SK-N-SH treated with all-trans-retinoic acid at 6 μM for 48 hours (cell line): Measurements from ENCODE around the gene AGT.

Experiments used
- ATAC-seq: fragments of 200-7000 bp; cut with Tn5 transposase; 3 replicates; pipeline ENCODE4 v1.9.1; 2020; ENCODE audit warnings: mild to moderate bottlenecking, moderate library complexity
- ARNTL ChIP-seq: fragments of 450-650 bp; formaldehyde crosslinking; IDR thresholded peaks from 2 replicates; pipeline ENCODE4 v1.5.0; 2020; ENCODE audit warnings: low read depth, mild to moderate bottlenecking, moderate library complexity, borderline replicate concordance
- BACH2 ChIP-seq: fragments of 250-450 bp; sonication (Bioruptor Pico); IDR thresholded peaks from 2 replicates; pipeline ENCODE4 v1.9.0; 2021; ENCODE audit warnings: mild to moderate bottlenecking, borderline replicate concordance
- CSDC2 ChIP-seq: fragments of 250-450 bp; sonication (Bioruptor Pico); IDR thresholded peaks from 2 replicates; pipeline ENCODE4 v1.5.0; 2020; ENCODE audit warnings: mild to moderate bottlenecking, moderate library complexity
- ESRRG ChIP-seq: fragments of 250-450 bp; sonication (Bioruptor Pico); IDR thresholded peaks from 2 replicates; pipeline ENCODE4 v1.6.1; 2021; ENCODE audit warnings: mild to moderate bottlenecking
- GLIS3 ChIP-seq: fragments of 250-450 bp; sonication (Bioruptor Pico); IDR thresholded peaks from 2 replicates; pipeline ENCODE4 v1.5.0; 2020; ENCODE audit warnings: mild to moderate bottlenecking, moderate library complexity
- ISL1 ChIP-seq: fragments of 250-450 bp; sonication (Bioruptor Pico); IDR thresholded peaks from 2 replicates; pipeline ENCODE4 v2.1.2; 2022; ENCODE audit warnings: mild to moderate bottlenecking, moderate library complexity
- OSR1 ChIP-seq: fragments of 250-450 bp; sonication (Bioruptor Pico); IDR thresholded peaks from 2 replicates; pipeline ENCODE4 v1.8.0; 2022; ENCODE audit warnings: moderate library complexity, mild to moderate bottlenecking, inconsistent platforms
- PPARA ChIP-seq: fragments of 250-450 bp; sonication (Bioruptor Pico); IDR thresholded peaks from 2 replicates; pipeline ENCODE4 v1.5.0; 2020; ENCODE audit warnings: mild to moderate bottlenecking, borderline replicate concordance
- RARB ChIP-seq: fragments of 250-450 bp; sonication (Bioruptor Pico); IDR thresholded peaks from 2 replicates; pipeline ENCODE4 v1.8.0; 2021; ENCODE audit warnings: mild to moderate bottlenecking, moderate library complexity
- SNAI2 ChIP-seq: fragments of 250-450 bp; sonication (Bioruptor Pico); IDR thresholded peaks from 2 replicates; pipeline ENCODE4 v1.5.0; 2020; ENCODE audit warnings: mild to moderate bottlenecking, moderate library complexity
- TCF4 ChIP-seq: fragments of 250-450 bp; sonication (Bioruptor Pico); IDR thresholded peaks from 2 replicates; pipeline ENCODE4 v1.8.0; 2021; ENCODE audit warnings: mild to moderate bottlenecking, moderate library complexity, borderline replicate concordance
- TOX ChIP-seq: fragments of 250-450 bp; sonication (Bioruptor Pico); IDR thresholded peaks from 2 replicates; pipeline ENCODE4 v1.8.0; 2021; ENCODE audit warnings: mild to moderate bottlenecking, moderate library complexity, borderline replicate concordance
- ZC3H10 ChIP-seq: fragments of 250-450 bp; sonication (Bioruptor Pico); IDR thresholded peaks from 2 replicates; pipeline ENCODE4 v1.5.1; 2021; ENCODE audit warnings: mild to moderate bottlenecking, moderate library complexity
- ZFP3 ChIP-seq: fragments of 250-450 bp; sonication (Bioruptor Pico); IDR thresholded peaks from 2 replicates; pipeline ENCODE4 v1.5.0; 2020; ENCODE audit warnings: mild to moderate bottlenecking, moderate library complexity
- ZFP30 ChIP-seq: fragments of 450-650 bp; formaldehyde crosslinking; IDR thresholded peaks from 2 replicates; pipeline ENCODE4 v1.5.0; 2022; ENCODE audit warnings: mild to moderate bottlenecking, moderate library complexity
- ZNF565 ChIP-seq: fragments of 450-650 bp; formaldehyde crosslinking; conservative IDR thresholded peaks from 2 replicates; pipeline ENCODE4 v1.5.0; 2020; ENCODE audit warnings: low read depth, mild to moderate bottlenecking, moderate library complexity
- ZNF8 ChIP-seq: fragments of 450-650 bp; formaldehyde crosslinking; IDR thresholded peaks from 2 replicates; pipeline ENCODE4 v1.5.0; 2020; ENCODE audit warnings: mild to moderate bottlenecking, moderate library complexity
- TF ChIP-seq, protein P1 (sequence below): fragments of 250-450 bp; sonication (Bioruptor Pico); IDR thresholded peaks from 2 replicates; pipeline ENCODE4 v1.5.1; 2020; ENCODE audit warnings: low read depth, mild to moderate bottlenecking, moderate library complexity
- TF ChIP-seq, protein P2 (sequence below): fragments of 250-450 bp; sonication (Bioruptor Pico); IDR thresholded peaks from 2 replicates; pipeline ENCODE4 v1.8.0; 2020; ENCODE audit warnings: mild to moderate bottlenecking, moderate library complexity, borderline replicate concordance
- TF ChIP-seq, protein P3 (sequence below): fragments of 250-450 bp; sonication (Bioruptor Pico); IDR thresholded peaks from 2 replicates; pipeline ENCODE4 v1.5.1; 2021; ENCODE audit warnings: mild to moderate bottlenecking, moderate library complexity
- TF ChIP-seq, protein P4 (sequence below): fragments of 250-450 bp; sonication (Bioruptor Pico); IDR thresholded peaks from 2 replicates; pipeline ENCODE4 v1.5.0; 2020; ENCODE audit warnings: mild to moderate bottlenecking, moderate library complexity
- TF ChIP-seq, protein P5 (sequence below): fragments of 250-450 bp; sonication (Bioruptor Pico); IDR thresholded peaks from 2 replicates; pipeline ENCODE4 v1.8.0; 2021; ENCODE audit warnings: low read depth, mild to moderate bottlenecking, moderate library complexity, borderline replicate concordance

Gene AGT

DNA sequence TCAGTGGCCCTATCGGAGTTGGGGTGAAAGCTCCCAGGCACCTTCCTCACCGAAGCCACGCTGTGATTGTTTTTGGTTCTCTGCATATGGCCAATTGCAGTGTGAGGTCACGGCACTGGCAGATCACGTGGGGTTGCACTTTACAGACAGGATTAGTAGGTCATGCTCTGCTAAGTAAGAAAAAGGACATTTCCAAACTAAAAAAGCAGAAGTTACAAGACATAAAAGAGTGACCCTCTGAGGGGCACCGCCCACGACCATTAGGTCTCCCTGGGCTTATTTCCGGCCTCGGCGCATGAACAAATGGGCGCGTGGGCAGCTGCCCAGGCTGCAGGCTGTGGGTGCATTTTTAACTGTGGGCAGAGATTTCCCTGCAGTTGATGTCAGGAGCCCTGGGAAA is 35.2 kb upstream of the AGT start:
- no peak for ATAC-seq
- TF ChIP-seq ARNTL: no peak
- no peak for TF ChIP-seq ZNF565

DNA sequence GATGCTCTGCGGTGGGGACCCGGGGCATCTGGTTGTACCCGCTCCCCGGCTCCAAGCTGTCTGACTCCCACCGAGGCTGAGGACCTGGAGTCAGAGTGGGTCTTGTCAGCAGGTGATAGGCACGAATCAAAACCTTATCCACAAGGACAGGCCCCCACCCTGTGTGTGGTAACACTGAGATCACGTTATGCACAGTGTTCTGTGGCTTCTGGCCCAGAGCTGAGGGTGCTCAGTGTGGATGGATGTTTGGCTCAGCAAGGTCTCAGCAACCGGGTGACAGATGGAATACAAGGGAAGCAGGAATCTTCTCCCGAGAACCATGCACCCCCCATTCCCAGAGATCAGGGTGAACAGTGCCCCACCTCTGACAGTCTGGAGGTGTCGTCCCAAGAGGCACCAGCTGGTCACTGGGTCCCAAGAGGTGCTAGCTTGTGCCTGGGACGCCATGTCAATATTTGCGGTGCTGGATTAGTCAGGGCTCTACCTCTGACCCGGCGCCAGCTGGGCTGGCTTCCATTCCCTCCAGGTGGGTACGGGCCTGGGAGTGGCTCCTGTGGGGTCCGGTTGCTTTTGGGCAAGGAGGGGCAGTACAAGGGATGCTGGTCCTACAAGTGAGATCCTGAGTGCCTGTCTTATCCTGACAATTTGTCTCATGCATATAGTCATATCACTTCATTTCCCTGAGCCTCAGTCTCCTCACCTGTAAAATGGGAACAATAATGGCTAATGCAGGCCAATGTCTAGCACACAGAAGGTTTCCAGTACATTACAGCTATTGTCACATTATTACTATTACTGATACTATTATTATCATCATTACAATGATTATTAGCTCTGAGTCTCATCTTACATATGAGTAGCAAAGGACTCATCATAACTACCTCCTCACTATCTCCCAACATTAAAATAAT is 34.2 kb upstream of the AGT start:
- TF ChIP-seq, protein P1, sequence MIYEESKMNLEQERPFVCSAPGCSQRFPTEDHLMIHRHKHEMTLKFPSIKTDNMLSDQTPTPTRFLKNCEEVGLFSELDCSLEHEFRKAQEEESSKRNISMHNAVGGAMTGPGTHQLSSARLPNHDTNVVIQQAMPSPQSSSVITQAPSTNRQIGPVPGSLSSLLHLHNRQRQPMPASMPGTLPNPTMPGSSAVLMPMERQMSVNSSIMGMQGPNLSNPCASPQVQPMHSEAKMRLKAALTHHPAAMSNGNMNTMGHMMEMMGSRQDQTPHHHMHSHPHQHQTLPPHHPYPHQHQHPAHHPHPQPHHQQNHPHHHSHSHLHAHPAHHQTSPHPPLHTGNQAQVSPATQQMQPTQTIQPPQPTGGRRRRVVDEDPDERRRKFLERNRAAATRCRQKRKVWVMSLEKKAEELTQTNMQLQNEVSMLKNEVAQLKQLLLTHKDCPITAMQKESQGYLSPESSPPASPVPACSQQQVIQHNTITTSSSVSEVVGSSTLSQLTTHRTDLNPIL (CRISPR knock-in tag): no peak
- TF ChIP-seq, protein P2, sequence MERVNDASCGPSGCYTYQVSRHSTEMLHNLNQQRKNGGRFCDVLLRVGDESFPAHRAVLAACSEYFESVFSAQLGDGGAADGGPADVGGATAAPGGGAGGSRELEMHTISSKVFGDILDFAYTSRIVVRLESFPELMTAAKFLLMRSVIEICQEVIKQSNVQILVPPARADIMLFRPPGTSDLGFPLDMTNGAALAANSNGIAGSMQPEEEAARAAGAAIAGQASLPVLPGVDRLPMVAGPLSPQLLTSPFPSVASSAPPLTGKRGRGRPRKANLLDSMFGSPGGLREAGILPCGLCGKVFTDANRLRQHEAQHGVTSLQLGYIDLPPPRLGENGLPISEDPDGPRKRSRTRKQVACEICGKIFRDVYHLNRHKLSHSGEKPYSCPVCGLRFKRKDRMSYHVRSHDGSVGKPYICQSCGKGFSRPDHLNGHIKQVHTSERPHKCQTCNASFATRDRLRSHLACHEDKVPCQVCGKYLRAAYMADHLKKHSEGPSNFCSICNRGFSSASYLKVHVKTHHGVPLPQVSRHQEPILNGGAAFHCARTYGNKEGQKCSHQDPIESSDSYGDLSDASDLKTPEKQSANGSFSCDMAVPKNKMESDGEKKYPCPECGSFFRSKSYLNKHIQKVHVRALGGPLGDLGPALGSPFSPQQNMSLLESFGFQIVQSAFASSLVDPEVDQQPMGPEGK: no peak
- TF ChIP-seq, protein P3, sequence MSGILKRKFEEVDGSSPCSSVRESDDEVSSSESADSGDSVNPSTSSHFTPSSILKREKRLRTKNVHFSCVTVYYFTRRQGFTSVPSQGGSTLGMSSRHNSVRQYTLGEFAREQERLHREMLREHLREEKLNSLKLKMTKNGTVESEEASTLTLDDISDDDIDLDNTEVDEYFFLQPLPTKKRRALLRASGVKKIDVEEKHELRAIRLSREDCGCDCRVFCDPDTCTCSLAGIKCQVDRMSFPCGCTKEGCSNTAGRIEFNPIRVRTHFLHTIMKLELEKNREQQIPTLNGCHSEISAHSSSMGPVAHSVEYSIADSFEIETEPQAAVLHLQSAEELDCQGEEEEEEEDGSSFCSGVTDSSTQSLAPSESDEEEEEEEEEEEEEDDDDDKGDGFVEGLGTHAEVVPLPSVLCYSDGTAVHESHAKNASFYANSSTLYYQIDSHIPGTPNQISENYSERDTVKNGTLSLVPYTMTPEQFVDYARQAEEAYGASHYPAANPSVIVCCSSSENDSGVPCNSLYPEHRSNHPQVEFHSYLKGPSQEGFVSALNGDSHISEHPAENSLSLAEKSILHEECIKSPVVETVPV (CRISPR knock-in tag): no peak
- TF ChIP-seq CSDC2 (CRISPR knock-in tag) (no peak), ISL1 (CRISPR knock-in tag) (no peak), GLIS3 (CRISPR knock-in tag) (no peak), ESRRG (CRISPR knock-in tag) (no peak), PPARA (CRISPR knock-in tag) (no peak), RARB (CRISPR knock-in tag) (no peak), SNAI2 (no peak), ZFP3 (no peak), ZNF565 (no peak), ZNF8 (CRISPR knock-in tag) (no peak), BACH2 (CRISPR knock-in tag) (no peak), TOX (CRISPR knock-in tag) (no peak), OSR1 (no peak), ZFP30 (CRISPR knock-in tag) (no peak)
- TF ChIP-seq, protein P4, sequence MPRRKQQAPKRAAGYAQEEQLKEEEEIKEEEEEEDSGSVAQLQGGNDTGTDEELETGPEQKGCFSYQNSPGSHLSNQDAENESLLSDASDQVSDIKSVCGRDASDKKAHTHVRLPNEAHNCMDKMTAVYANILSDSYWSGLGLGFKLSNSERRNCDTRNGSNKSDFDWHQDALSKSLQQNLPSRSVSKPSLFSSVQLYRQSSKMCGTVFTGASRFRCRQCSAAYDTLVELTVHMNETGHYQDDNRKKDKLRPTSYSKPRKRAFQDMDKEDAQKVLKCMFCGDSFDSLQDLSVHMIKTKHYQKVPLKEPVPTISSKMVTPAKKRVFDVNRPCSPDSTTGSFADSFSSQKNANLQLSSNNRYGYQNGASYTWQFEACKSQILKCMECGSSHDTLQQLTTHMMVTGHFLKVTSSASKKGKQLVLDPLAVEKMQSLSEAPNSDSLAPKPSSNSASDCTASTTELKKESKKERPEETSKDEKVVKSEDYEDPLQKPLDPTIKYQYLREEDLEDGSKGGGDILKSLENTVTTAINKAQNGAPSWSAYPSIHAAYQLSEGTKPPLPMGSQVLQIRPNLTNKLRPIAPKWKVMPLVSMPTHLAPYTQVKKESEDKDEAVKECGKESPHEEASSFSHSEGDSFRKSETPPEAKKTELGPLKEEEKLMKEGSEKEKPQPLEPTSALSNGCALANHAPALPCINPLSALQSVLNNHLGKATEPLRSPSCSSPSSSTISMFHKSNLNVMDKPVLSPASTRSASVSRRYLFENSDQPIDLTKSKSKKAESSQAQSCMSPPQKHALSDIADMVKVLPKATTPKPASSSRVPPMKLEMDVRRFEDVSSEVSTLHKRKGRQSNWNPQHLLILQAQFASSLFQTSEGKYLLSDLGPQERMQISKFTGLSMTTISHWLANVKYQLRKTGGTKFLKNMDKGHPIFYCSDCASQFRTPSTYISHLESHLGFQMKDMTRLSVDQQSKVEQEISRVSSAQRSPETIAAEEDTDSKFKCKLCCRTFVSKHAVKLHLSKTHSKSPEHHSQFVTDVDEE (CRISPR knock-in tag): no peak
- TF ChIP-seq, protein P5, sequence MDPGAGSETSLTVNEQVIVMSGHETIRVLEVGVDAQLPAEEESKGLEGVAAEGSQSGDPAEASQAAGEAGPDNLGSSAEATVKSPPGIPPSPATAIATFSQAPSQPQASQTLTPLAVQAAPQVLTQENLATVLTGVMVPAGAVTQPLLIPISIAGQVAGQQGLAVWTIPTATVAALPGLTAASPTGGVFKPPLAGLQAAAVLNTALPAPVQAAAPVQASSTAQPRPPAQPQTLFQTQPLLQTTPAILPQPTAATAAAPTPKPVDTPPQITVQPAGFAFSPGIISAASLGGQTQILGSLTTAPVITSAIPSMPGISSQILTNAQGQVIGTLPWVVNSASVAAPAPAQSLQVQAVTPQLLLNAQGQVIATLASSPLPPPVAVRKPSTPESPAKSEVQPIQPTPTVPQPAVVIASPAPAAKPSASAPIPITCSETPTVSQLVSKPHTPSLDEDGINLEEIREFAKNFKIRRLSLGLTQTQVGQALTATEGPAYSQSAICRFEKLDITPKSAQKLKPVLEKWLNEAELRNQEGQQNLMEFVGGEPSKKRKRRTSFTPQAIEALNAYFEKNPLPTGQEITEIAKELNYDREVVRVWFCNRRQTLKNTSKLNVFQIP (CRISPR knock-in tag): no peak
- TF ChIP-seq, all 23 proteins: peak for 0
- no peak for ATAC-seq

DNA sequence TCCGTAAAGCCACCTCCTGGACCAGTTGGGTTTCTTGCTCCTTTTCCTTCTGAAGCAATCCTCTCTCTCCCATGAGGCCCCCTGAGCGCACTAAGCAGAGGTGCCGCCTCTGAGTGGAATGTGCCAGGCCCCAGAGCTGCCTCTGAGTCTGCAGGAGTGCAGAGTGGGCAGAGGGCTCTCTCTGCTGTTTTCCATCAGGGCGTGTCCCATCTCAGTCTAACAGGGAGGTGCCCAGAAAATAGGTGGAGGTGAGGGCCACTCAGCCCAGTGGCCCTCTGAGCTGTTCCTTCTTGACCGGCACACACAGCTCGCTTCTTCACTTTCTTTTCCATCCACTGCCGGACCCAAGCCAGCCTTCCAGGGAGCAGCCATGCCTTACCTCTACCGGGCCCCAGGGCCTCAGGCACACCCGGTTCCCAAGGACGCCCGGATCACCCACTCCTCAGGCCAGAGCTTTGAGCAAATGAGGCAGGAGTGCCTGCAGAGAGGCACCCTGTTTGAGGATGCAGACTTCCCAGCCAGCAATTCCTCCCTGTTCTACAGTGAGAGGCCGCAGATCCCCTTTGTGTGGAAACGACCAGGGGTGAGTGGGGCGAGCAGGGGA is 33.3 kb upstream of the AGT start, which contains the start of gene CAPN9:
CAPN9 (plus strand) TSS at position 262 of the 604 bp plus-strand sequence; CDS start at position 371, 109 bp downstream.
- TF ChIP-seq TCF4 (CRISPR knock-in tag) (no peak), ZC3H10 (CRISPR knock-in tag) (no peak), ZNF565 (no peak), ZFP3 (no peak), GLIS3 (CRISPR knock-in tag) (no peak), TOX (CRISPR knock-in tag) (no peak), BACH2 (CRISPR knock-in tag) (no peak), ARNTL (no peak), CSDC2 (CRISPR knock-in tag) (no peak), SNAI2 (no peak)
- TF ChIP-seq, protein P3 (CRISPR knock-in tag): no peak
- no peak for ATAC-seq
